GM18499 (cell line): ENCODE measurements around the gene ADARB1.

Experiments
- ATAC-seq: cut with Tn5 transposase; IDR thresholded peaks from one replicate; pipeline ENCODE4 v1.9.1; 2021; ENCODE audit warnings: moderate number of reproducible peaks; ENCODE audit not compliant: insufficient read depth, unreplicated experiment

The ADARB1 gene

GRCh38 chr21:45039317-45040156 is 34.8 kb upstream of the ADARB1 start:
- no peak for ATAC-seq

DNA sequence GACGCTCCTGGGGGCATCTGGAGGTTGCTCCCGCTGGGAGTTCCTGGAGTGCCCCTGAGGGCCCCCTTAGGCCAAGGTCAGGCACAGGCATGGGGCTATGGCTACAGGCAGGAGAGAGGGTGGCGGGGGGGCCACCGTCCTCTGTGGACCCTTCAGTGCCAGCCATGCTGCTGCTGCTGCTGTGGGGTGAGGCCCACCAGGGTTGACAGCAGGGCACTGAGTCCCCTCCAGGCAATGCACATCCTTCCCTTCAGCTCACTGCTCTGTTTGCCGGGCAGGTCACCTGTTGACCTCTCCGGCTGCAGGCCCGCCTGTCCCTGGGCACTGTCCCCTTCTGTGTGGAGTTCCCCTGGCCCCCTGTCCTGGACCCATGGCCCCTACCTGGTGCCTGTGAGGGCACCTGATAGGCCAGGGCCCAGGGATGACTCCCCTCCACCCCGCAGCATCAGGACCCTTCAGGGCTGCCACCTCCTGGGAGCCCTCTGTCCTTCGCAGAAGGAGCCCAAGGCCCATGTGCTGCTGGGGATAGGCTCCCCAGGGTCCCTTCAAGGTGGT is 34.1 kb upstream of the ADARB1 start:
- ATAC-seq, result no peak

- ATAC-seq, result no peak
Observed at GRCh38 chr21:45040739-45041138, 33.6 kb upstream of the ADARB1 start.

- ATAC-seq, result no peak
Observed at GRCh38 chr21:45041351-45041805, 33.0 kb upstream of the ADARB1 start.

DNA sequence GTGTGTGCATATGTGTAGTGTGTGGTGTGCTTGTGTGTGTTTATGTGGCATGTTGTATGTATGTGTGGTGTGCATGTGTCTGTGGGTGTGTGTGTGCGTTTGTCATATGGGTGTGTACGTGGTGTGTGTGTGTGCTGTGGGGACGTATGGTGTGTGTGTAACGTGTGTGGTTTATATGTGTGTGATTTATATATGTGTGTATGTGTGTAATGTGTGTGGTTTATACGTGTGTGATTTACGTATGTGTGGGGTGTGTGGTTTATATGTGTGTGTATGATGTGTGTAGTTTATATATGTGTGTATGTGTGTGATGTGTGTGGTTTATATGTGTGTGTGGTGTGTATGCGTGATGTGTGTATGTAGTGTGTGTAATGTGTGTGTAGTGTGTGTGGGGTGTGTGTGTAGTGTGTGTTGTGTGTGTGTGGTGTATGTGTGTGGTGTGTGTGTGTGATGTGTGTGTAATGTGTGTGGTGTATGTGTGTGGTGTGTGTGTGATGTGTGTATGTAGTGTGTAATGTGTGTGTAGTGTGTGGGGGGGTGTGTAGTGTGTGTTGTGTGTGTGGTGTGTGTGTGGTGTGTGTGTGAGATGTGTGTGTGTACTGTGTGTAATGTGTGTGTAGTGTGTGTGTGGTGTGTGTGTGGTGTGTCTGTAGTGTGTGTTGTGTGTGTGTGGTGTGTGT is 32.3 kb upstream of the ADARB1 start:
- ATAC-seq, result no peak

GRCh38 chr21:45042664-45043161 is 31.7 kb upstream of the ADARB1 start:
- no peak for ATAC-seq

GRCh38 chr21:45043541-45044020 is 30.8 kb upstream of the ADARB1 start:
- ATAC-seq, result no peak

DNA sequence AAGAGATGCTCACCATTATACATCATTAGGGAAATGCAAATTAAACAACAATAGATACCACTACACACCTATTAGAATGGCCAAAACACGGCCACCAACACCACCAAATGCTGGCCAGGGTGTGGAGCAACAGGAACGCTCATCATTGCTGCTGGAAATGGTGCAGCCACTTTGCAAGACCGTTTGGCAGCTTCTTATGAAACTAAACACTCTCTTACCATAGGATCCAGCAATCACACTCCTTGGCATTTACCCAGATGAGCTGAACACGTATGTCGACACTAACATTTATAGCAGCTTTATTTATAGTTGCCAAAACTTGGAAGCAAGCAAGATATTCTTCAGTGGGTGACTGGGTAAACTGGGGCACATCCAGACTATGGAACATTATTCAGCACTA is 28.9 kb upstream of the ADARB1 start:
- no peak for ATAC-seq

- no peak for ATAC-seq
Observed at GRCh38 chr21:45047257-45047656, 27.1 kb upstream of the ADARB1 start.

DNA sequence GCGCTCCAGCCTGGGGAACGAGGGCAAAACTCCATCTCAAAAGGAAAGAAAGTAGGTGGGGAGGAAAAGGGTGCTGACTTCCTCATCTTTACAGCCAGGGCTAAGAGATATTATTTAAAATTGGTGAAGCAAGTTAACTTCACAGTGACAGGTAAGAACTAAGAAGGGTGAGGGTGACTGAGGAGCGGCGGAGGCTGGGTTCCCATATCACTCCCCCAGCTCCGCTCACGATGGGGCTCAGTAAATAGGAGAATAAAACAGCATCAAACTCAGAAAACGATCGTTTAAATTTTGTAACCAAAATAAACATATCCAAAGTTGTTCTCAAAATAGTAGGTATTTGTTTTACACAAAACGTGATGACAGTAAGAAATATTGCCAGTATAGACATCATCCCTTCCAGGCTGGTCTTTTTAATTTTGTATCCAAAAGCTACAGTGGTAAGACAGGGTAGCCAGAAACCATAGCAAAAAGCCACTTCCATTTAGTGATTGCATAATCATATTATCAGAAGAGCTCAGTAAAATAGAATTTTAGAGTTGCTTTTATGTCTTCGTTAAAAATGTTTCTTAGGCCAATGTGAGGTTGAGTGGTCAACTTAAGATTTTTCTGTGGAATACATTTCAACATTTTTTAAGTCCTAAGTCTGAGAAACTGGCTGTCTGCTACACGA is 26.2 kb upstream of the ADARB1 start:
- no peak for ATAC-seq

DNA sequence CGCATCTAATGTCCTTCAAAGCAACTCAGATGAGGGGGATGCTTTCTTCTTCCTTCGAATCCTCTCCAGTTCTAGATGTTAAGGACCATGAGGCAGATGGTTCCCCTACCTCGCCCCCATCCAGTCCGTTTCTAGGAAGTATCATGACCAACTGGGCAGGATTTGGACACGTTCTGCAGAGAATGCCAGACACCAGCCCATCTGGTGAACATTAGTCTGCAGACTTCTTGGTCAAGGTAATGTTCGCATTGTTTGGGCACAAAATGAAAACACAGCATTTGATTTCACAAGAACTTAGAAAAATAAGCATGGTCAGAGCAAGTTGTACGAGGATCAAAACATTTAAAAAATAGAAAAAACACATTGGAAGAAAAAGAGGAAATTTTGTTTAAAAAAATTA is 25.4 kb upstream of the ADARB1 start:
- ATAC-seq, result no peak

- ATAC-seq, result no peak
Observed at GRCh38 chr21:45049714-45050344, 24.6 kb upstream of the ADARB1 start.

GRCh38 chr21:45050345-45050796 is 24.0 kb upstream of the ADARB1 start:
- no peak for ATAC-seq

- no peak for ATAC-seq
Observed at GRCh38 chr21:45050797-45051489, 23.4 kb upstream of the ADARB1 start.

DNA sequence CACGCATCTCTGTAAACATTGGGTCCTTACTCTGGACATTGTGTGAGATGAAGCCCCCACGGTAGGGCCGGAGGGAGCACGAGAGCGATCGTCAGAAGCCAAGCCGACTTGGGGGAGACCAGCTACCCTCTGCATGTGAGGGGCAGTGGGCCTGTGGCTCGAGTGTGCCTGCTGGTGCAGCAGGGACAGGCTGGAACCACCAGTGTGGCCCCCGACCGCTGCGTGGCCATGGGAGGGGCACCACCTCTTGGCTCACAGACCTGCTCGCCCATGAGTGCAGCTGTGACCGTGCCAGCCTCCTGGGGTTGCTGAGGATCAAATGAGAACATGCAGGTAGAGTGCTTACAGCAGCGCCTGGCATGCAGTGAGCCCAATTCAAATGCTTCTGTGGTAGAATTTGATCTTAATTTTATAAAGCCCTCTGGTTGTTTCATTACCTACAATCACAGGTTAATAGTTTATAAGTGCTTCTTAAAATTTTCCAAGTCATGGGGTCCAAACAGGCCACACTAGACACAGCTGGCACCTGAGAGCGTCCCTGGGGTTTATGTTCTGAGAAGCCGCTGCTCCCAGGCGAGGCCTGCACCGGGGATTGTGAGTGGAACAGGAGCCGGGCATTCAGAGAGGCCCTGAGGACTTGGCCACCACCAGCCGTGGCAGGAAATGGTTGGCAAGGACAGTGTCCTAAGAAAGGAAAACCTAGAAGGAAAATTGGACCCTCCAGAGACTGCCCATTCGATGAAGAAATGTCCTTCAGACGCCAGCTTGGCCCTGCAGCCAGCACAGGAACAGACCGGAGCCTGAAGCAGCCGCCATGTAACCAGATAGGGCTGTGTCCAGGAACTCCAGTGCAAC is 22.6 kb upstream of the ADARB1 start:
- ATAC-seq, result no peak

- no peak for ATAC-seq
Observed at GRCh38 chr21:45052960-45053359, 21.4 kb upstream of the ADARB1 start.

DNA sequence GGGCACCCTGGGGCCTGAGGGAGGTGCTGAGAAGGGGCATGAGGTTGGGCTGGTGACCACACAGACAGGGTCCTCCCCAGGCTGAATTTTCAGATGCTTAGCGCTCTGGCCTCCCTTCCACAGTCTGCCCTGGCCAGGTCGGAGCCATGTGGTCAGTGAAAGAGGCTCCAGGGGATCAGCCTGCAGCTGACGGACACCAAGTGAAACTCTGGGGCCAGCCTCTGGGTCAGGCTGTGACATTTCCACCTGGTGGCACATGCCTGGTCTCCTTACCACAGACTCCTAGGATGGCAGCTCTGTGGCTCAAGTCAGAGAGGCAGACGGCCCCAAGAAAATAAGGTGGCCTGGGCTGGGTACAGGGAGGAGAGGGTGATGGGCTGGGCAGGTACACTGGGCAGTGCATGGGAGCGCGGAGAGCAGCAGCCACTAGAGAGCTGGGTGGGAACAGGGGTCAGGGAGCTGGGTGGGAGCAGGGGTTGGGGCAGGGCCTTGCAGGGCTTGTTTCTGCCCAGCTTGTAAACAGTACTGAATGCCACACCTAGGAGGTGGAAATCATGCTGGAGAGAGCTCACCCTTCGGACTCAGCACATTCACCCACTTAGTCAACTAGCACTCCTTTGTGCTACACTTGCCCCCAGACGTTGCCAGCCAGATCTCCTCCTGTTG is 20.7 kb upstream of the ADARB1 start:
- no peak for ATAC-seq
